GM04504 (cell line): ENCODE results near the gene CACNB2.
A peak's percentile ranks its signal among the peaks of the same experiment; 100 is the strongest.

Experiments
- DNase-seq: peaks from one replicate; pipeline ENCODE4 v3.0.0-alpha.2; 2012; ENCODE audit warnings: low read depth

CACNB2 gene

GRCh38 chr10:18231480-18231879 lies 91.3 kb downstream of the CACNB2 start:
- DNase-seq: no peak

GRCh38 chr10:18233775-18234174 lies 93.6 kb downstream of the CACNB2 start:
- DNase-seq: no peak

- DNase-seq: no peak
These were observed 95.3 kb downstream of the CACNB2 start for GRCh38 chr10:18235477-18235876.

GRCh38 chr10:18236756-18237155 lies 96.5 kb downstream of the CACNB2 start:
- no peak for DNase-seq

GRCh38 chr10:18238870-18239485 lies 98.8 kb downstream of the CACNB2 start:
- no peak for DNase-seq

GRCh38 chr10:18240185-18240882 lies 100.1 kb downstream of the CACNB2 start:
- DNase-seq: no peak

- no peak for DNase-seq
These were observed 106.7 kb downstream of the CACNB2 start for GRCh38 chr10:18246967-18247366.

GRCh38 chr10:18252086-18252485 lies 111.9 kb downstream of the CACNB2 start:
- no peak for DNase-seq

GRCh38 chr10:18254086-18254485 lies 113.9 kb downstream of the CACNB2 start:
- DNase-seq: no peak

GRCh38 chr10:18254692-18255091 lies 114.5 kb downstream of the CACNB2 start:
- no peak for DNase-seq

- no peak for DNase-seq
These were observed 120.2 kb downstream of the CACNB2 start for GRCh38 chr10:18260310-18260922.

GRCh38 chr10:18261063-18261610 lies 120.9 kb downstream of the CACNB2 start:
- no peak for DNase-seq

- DNase-seq: no peak
These were observed 121.6 kb downstream of the CACNB2 start for GRCh38 chr10:18261768-18262231.

GRCh38 chr10:18264466-18265050 lies 124.3 kb downstream of the CACNB2 start:
- DNase-seq: no peak

- DNase-seq: no peak
These were observed 127.8 kb downstream of the CACNB2 start for GRCh38 chr10:18268005-18268404.

- no peak for DNase-seq
These were observed 131.3 kb downstream of the CACNB2 start for GRCh38 chr10:18271491-18271890.

GRCh38 chr10:18273039-18273438 lies 132.8 kb downstream of the CACNB2 start:
- no peak for DNase-seq

- DNase-seq: no peak
These were observed 138.0 kb downstream of the CACNB2 start for GRCh38 chr10:18278181-18278580.

GRCh38 chr10:18279173-18279572 lies 138.9 kb downstream of the CACNB2 start:
- DNase-seq: peak; percentile 2

GRCh38 chr10:18282094-18282493 lies 141.9 kb downstream of the CACNB2 start:
- DNase-seq: no peak

- no peak for DNase-seq
These were observed 150.6 kb downstream of the CACNB2 start for GRCh38 chr10:18290651-18291313.
